H1 (cell line): Measurements from ENCODE around the gene NAP1L5. TPM values are rescaled to one million over a fixed set of nuclear protein-coding genes. Genes with fewer than 3 reads are reported as not detected.
A peak's percentile ranks its signal among the peaks of the same experiment; 100 is the strongest.

Experiments
- ASH2L ChIP-seq: fragments of 200-600, 300-600 bp; sonication (generic); IDR thresholded peaks from one replicate; pipeline ENCODE4 v1.7.1; 2017; ENCODE audit warnings: low read length
- CTBP2 ChIP-seq: IDR thresholded peaks from 2 replicates; pipeline ENCODE4 v1.7.0; 2011; ENCODE audit warnings: borderline replicate concordance, mild to moderate bottlenecking, moderate library complexity, mixed read lengths, low read length; ENCODE audit not compliant: insufficient read depth, insufficient read length
- YY1 ChIP-seq: IDR thresholded peaks from 2 replicates; pipeline ENCODE4 v1.6.1; 2011; ENCODE audit warnings: low read depth, mild to moderate bottlenecking, low read length
- ZNF274 ChIP-seq: IDR thresholded peaks from 2 replicates; pipeline ENCODE4 v1.7.0; 2012; ENCODE audit warnings: low read length, borderline replicate concordance; ENCODE audit errors: extremely low read depth
- polyA plus RNA-seq, 7 experiments: library from polyadenylated mRNA; depleted of rRNA in 3 of 7; stranded (reverse) in 5 of 7; unstranded in 2 of 7; fragments of >200 nt in 5 of 7; fragments of 200-250 nt in 2 of 7; gene quantifications; 1 replicate in 5 of 7; 2 replicates in 1 of 7; 4 replicates in 1 of 7; pipeline versions ENCODE4 v1.2.1 to v1.2.3, GENCODE V29; 2011 to 2013; ENCODE audit warnings: missing spikeins in 2 of 7, mixed read lengths in 2 of 7
- total RNA-seq: library from RNA; stranded (reverse); fragmentation: NEBNext Ultra II Directional; extraction: Animal tissue kit (Norgen Biotek cat#: 25700); gene quantifications from 2 replicates; pipeline ENCODE4 v1.2.1, GENCODE V29; 2021

Gene NAP1L5
- total and polyA plus RNA-seq, 2 of the 8 experiments (the other 6 are each of a cell fraction or from before 2014, with no cell fraction given), result 1.3 to 2.7 TPM

- peak; percentile 85 for TF ChIP-seq YY1
- no peak for TF ChIP-seq ZNF274
- TF ChIP-seq ASH2L, result peak; percentile 76
- peak; percentile 86 for TF ChIP-seq CTBP2
These were observed at the start of gene NAP1L5 (continued) for GRCh38 chr4:88697588-88698329.
